Testis (tissue), 2 donors: ENCODE results near the gene BICD2.

Experiments
- CTCF ChIP-seq, 3 experiments: fragments of 450-650 bp in 2 of 3; fragments of 200-600 bp in 1 of 3; sonication (generic) in 1 of 3; IDR thresholded peaks; one replicate each; pipeline ENCODE4 v1.5.1; 2016 to 2019; ENCODE audit warnings: antibody characterized with exemption in 3 of 3, mild to moderate bottlenecking in 2 of 3, moderate library complexity in 1 of 3
- POLR2A ChIP-seq: fragments of 450-650 bp; IDR thresholded peaks from one replicate; pipeline ENCODE4 v1.6.1; 2017; ENCODE audit warnings: antibody characterized with exemption, mild to moderate bottlenecking, moderate library complexity

GRCh38 chr9:92719028-92719647, 45.5 kb downstream of the BICD2 start:
- no peak for TF ChIP-seq CTCF (IDR thresholded peaks at IDR 0.05)
- no peak for TF ChIP-seq POLR2A
